ENCODE data around the gene OSBPL9.

DNA sequence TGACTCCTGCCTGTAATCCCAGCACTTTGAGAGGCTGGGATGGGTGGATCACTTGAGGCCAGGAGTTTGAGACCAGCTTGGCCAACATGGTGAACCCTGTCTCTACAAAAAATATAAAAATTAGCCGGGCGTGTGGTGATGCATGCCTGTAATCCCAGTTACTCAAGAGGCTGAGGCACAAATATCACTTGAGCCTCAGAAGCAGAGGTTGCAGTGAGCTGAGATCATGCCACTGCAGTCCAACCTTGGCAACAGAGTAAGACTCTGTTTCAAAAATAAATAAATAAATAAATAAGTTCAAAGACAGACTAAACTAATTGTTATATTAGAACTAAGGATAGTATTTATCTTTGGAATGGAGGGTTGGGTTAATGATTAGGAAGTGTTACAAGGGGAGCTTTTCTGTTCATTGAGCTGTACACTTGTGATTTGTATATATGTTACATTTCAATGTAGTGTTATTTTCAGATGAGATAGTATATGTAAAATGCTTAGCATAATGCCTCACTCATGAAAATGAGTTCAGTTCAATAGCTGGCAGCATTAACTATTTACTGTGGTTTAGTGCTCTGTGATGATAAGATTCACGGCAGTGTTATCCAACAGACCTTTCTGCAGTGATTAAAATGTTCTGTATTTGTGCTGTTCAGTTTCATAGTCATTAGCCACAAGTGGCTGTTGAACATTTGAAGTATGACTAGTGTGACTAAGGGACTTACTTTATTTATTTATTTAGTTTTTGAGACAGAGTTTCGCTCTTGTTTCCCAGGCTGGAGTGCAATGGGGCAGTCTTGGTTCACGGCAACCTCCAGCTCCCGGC, 47.7 kb downstream of the OSBPL9 start:
- TF ChIP-seq, protein P1, sequence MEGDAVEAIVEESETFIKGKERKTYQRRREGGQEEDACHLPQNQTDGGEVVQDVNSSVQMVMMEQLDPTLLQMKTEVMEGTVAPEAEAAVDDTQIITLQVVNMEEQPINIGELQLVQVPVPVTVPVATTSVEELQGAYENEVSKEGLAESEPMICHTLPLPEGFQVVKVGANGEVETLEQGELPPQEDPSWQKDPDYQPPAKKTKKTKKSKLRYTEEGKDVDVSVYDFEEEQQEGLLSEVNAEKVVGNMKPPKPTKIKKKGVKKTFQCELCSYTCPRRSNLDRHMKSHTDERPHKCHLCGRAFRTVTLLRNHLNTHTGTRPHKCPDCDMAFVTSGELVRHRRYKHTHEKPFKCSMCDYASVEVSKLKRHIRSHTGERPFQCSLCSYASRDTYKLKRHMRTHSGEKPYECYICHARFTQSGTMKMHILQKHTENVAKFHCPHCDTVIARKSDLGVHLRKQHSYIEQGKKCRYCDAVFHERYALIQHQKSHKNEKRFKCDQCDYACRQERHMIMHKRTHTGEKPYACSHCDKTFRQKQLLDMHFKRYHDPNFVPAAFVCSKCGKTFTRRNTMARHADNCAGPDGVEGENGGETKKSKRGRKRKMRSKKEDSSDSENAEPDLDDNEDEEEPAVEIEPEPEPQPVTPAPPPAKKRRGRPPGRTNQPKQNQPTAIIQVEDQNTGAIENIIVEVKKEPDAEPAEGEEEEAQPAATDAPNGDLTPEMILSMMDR (IDR thresholded peaks at IDR 0.05) = no peak
- TF ChIP-seq POLR2A (IDR thresholded peaks at IDR 0.05) (no peak), POLR2AphosphoS5 (IDR thresholded peaks at IDR 0.05) (no peak)
